CD14-positive monocyte (primary cell): ENCODE results near the gene ARID4B. TPM values are rescaled to one million over a fixed set of nuclear protein-coding genes. Genes with fewer than 3 reads are reported as not detected.

Experiments used
- DNase-seq, 3 donors: peaks; one replicate each; pipeline ENCODE4 v3.0.0-alpha.2; 2011 to 2022
- H2AFZ ChIP-seq: 2 replicates; pipeline ENCODE4 v1.6.0; 2012; ENCODE audit warnings: mild to moderate bottlenecking, low read depth, low read length, inconsistent platforms; ENCODE audit not compliant: insufficient read depth, poor library complexity, severe bottlenecking
- H3K27ac ChIP-seq, 2 donors: 1 replicate in 1 of 2; 2 replicates in 1 of 2; pipeline ENCODE4 v1.5.1; 2012 to 2013; ENCODE audit warnings: low read length in 2 of 2, control low read depth in 1 of 2, inconsistent platforms in 1 of 2, low read depth in 1 of 2, mild to moderate bottlenecking in 1 of 2
- H3K27me3 ChIP-seq, 2 donors: one replicate each; pipeline versions ENCODE4 v1.6.0 to v1.6.1; 2011 to 2013; ENCODE audit warnings: low read length in 2 of 2; ENCODE audit not compliant: control insufficient read depth in 2 of 2, insufficient read depth in 2 of 2
- H3K36me3 ChIP-seq, 2 donors: replicated peaks in 1 of 2; 1 replicate in 1 of 2; 2 replicates in 1 of 2; pipeline versions ENCODE4 v1.5.1 to v1.6.1; 2012 to 2013; ENCODE audit warnings: low read length in 2 of 2, control low read depth in 1 of 2, inconsistent platforms in 1 of 2, mild to moderate bottlenecking in 1 of 2; ENCODE audit not compliant: insufficient read depth in 2 of 2, control insufficient read depth in 1 of 2
- H3K4me1 ChIP-seq, 2 donors: 1 replicate in 1 of 2; 2 replicates in 1 of 2; pipeline versions ENCODE4 v1.5.1 to v1.6.1; 2012 to 2013; ENCODE audit warnings: low read length in 2 of 2, control low read depth in 1 of 2, inconsistent platforms in 1 of 2, mild to moderate bottlenecking in 1 of 2, moderate library complexity in 1 of 2; ENCODE audit not compliant: insufficient read depth in 2 of 2, control insufficient read depth in 1 of 2
- H3K4me2 ChIP-seq: replicated peaks from 2 replicates; pipeline ENCODE3; 2012; ENCODE audit warnings: low read length, moderate library complexity, mild to moderate bottlenecking; ENCODE audit not compliant: poor library complexity, severe bottlenecking; ENCODE audit errors: extremely low read depth
- H3K4me3 ChIP-seq, 3 experiments: fragments of 200-600 bp in 1 of 3; sonication (generic) in 1 of 3; replicated peaks in 1 of 3; 1 replicate in 2 of 3; 2 replicates in 1 of 3; pipeline ENCODE4 v1.5.1; 2011 to 2013; ENCODE audit warnings: low read length in 3 of 3, mild to moderate bottlenecking in 3 of 3, control low read depth in 2 of 3, low read depth in 2 of 3, inconsistent platforms in 1 of 3, moderate library complexity in 1 of 3
- H3K79me2 ChIP-seq: 2 replicates; pipeline ENCODE4 v1.6.0; 2012; ENCODE audit warnings: mild to moderate bottlenecking, control low read depth, inconsistent platforms, low read length, moderate library complexity; ENCODE audit not compliant: insufficient read depth
- H3K9ac ChIP-seq: 2 replicates; pipeline ENCODE4 v1.6.0; 2017; ENCODE audit warnings: low read length, mild to moderate bottlenecking; ENCODE audit not compliant: insufficient read depth, poor library complexity, severe bottlenecking
- H3K9me3 ChIP-seq, 2 donors: replicated peaks in 1 of 2; 1 replicate in 1 of 2; 2 replicates in 1 of 2; pipeline versions ENCODE4 v1.5.1 to v1.6.1; 2012 to 2013; ENCODE audit warnings: low read length in 2 of 2, control low read depth in 1 of 2; ENCODE audit not compliant: control insufficient read depth in 1 of 2, insufficient read depth in 1 of 2
- H4K20me1 ChIP-seq: 2 replicates; pipeline ENCODE4 v1.6.0; 2012; ENCODE audit warnings: mild to moderate bottlenecking, low read length, control low read depth, moderate library complexity; ENCODE audit not compliant: insufficient read depth
- H3K27ac Mint-ChIP-seq, 7 donors: one replicate each; pipeline ENCODE4 v1.8.0; 2020; ENCODE audit warnings: mild to moderate bottlenecking in 7 of 7, mixed read lengths in 7 of 7, moderate library complexity in 6 of 7, inconsistent platforms in 2 of 7
- H3K27me3 Mint-ChIP-seq, 3 donors: one replicate each; pipeline ENCODE4 v1.8.0; 2021 to 2022; ENCODE audit warnings: low read depth in 3 of 3, mild to moderate bottlenecking in 3 of 3, mixed read lengths in 3 of 3, moderate library complexity in 3 of 3, inconsistent platforms in 1 of 3
- H3K36me3 Mint-ChIP-seq, 2 donors: one replicate each; pipeline ENCODE4 v1.8.0; 2020; ENCODE audit warnings: mixed read lengths in 2 of 2, inconsistent platforms in 1 of 2, mild to moderate bottlenecking in 1 of 2
- H3K4me1 Mint-ChIP-seq: one replicate; pipeline ENCODE4 v1.8.0; 2020; ENCODE audit warnings: mild to moderate bottlenecking, mixed read lengths
- H3K4me3 Mint-ChIP-seq, 2 donors: one replicate each; pipeline ENCODE4 v1.8.0; 2020; ENCODE audit warnings: mild to moderate bottlenecking in 2 of 2, mixed read lengths in 2 of 2, moderate library complexity in 1 of 2
- H3K9me3 Mint-ChIP-seq, 7 donors: one replicate each; pipeline ENCODE4 v1.8.0; 2020 to 2022; ENCODE audit warnings: mixed read lengths in 7 of 7, mild to moderate bottlenecking in 6 of 7, moderate library complexity in 6 of 7, inconsistent platforms in 2 of 7
- CTCF ChIP-seq: fragments of 200-600 bp; IDR thresholded peaks from one replicate; pipeline ENCODE4 v1.8.0; 2022; ENCODE audit warnings: antibody characterized with exemption, mild to moderate bottlenecking
- WGBS: methylation state at CpG from one replicate; pipeline ENCODE4 v1.1.5; 2013; ENCODE audit warnings: missing lambda C conversion rate; ENCODE audit not compliant: insufficient coverage; 5-methylcytosine and 5-hydroxymethylcytosine counted together
- intact Hi-C, 2 donors: fragments of 100-400 bp; cut with micrococcal nuclease; formaldehyde crosslinking; loops; one replicate each; pipeline versions ENCODE4 v1.15.0 to v1.15.1; 2023
- polyA plus RNA-seq, 3 donors: library from polyadenylated mRNA; depleted of rRNA in 1 of 3; unstranded in 2 of 3; stranded (reverse) in 1 of 3; fragments of 300-500 nt in 2 of 3; fragments of >200 nt in 1 of 3; fragmentation: Illumina TruSeq in 2 of 3; gene quantifications; 1 replicate in 2 of 3; 2 replicates in 1 of 3; pipeline ENCODE4 v1.2.3, GENCODE V29; 2012 to 2021

ARID4B gene
- polyA plus RNA-seq, 3 donors: 9.3 to 15.4 (median 11.1) TPM

GRCh38 chr1:235339746-235340145 is 11.8 kb upstream of the ARID4B start:
- Histone ChIP-seq H3K4me3 (no peak overlapping the region), H3K27ac (no peak overlapping the region), H3K4me2 (no peak overlapping the region), H4K20me1 (peaks cover 16% of the 10 kb centered on the region), H3K27me3 (no peaks in the 10 kb centered on the region), H3K36me3 (peaks cover 38 to 84% of the 10 kb centered on the region in 2 donors), H3K9ac (no peak overlapping the region), H2AFZ (no peak overlapping the region), H3K4me1 (peaks cover 0 to 7% of the 10 kb centered on the region in 2 donors), H3K9me3 (no peaks in the 10 kb centered on the region), H3K79me2 (peaks cover 16% of the 10 kb centered on the region)
- peaks cover 8% of the 10 kb centered on the region for H3K4me1 Mint-ChIP-seq
- H3K4me3 Mint-ChIP-seq: no peak overlapping the region
- intact Hi-C loops: no loop called here
- H3K9me3 Mint-ChIP-seq: no peaks in the 10 kb centered on the region
- H3K27ac Mint-ChIP-seq: no peak overlapping the region
- H3K36me3 Mint-ChIP-seq: peaks cover 50 to 58% of the 10 kb centered on the region in 2 donors
- TF ChIP-seq CTCF: no peak
- DNase-seq: no peak
- WGBS: 100% methylated on average over 3 of the region's 8 CpGs
- H3K27me3 Mint-ChIP-seq: no peaks in the 10 kb centered on the region

- peak overlapping the region in 1 of 2 donors; percentile 67 for H3K27ac ChIP-seq
- no peak overlapping the region for H3K4me2 ChIP-seq
- H3K4me1 ChIP-seq: peaks cover 16 to 17% of the 10 kb centered on the region in 2 donors
- no peak overlapping the region for H2AFZ ChIP-seq
- peaks cover 44% of the 10 kb centered on the region for H3K79me2 ChIP-seq
- H3K4me3 ChIP-seq: no peak overlapping the region
- WGBS: 25% methylated on average over 1 of the region's 4 CpGs
- H3K36me3 Mint-ChIP-seq: peaks cover 33 to 38% of the 10 kb centered on the region in 2 donors
- intact Hi-C loops: no loop called here
- H4K20me1 ChIP-seq: peaks cover 42% of the 10 kb centered on the region
- H3K9me3 ChIP-seq: no peaks in the 10 kb centered on the region
- peak overlapping the region in 5 of 7 donors; percentile 10 to 69 (median 49) for H3K27ac Mint-ChIP-seq
- peak overlapping the region in 1 of 2 donors; percentile 26 for H3K4me3 Mint-ChIP-seq
- DNase-seq: peak in 1 of 3 donors; percentile 5
- no peak for TF ChIP-seq CTCF
- no peaks in the 10 kb centered on the region for H3K27me3 ChIP-seq
- no peaks in the 10 kb centered on the region for H3K9me3 Mint-ChIP-seq
- peaks cover 26 to 59% of the 10 kb centered on the region in 2 donors for H3K36me3 ChIP-seq
- no peaks in the 10 kb centered on the region for H3K27me3 Mint-ChIP-seq
- H3K9ac ChIP-seq: no peak overlapping the region
- peaks cover 22% of the 10 kb centered on the region for H3K4me1 Mint-ChIP-seq
Measured at GRCh38 chr1:235336903-235337302, 8.9 kb upstream of the ARID4B start.
